HG03175 (cell line): ENCODE measurements around the gene TP53INP2.
A peak's percentile ranks its signal among the peaks of the same experiment; 100 is the strongest.
"Not testable (repeated sequence)": the region's sequence is repeated elsewhere in the genome, so short reads cannot be mapped to it uniquely, and the experiment has no call there.

Experiments used
- ATAC-seq: cut with Tn5 transposase; IDR thresholded peaks from one replicate; pipeline ENCODE4 v1.9.1; 2021; ENCODE audit warnings: mild to moderate bottlenecking, moderate library complexity; ENCODE audit not compliant: unreplicated experiment

Gene TP53INP2, protein sequence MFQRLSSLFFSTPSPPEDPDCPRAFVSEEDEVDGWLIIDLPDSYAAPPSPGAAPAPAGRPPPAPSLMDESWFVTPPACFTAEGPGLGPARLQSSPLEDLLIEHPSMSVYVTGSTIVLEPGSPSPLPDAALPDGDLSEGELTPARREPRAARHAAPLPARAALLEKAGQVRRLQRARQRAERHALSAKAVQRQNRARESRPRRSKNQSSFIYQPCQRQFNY

DNA sequence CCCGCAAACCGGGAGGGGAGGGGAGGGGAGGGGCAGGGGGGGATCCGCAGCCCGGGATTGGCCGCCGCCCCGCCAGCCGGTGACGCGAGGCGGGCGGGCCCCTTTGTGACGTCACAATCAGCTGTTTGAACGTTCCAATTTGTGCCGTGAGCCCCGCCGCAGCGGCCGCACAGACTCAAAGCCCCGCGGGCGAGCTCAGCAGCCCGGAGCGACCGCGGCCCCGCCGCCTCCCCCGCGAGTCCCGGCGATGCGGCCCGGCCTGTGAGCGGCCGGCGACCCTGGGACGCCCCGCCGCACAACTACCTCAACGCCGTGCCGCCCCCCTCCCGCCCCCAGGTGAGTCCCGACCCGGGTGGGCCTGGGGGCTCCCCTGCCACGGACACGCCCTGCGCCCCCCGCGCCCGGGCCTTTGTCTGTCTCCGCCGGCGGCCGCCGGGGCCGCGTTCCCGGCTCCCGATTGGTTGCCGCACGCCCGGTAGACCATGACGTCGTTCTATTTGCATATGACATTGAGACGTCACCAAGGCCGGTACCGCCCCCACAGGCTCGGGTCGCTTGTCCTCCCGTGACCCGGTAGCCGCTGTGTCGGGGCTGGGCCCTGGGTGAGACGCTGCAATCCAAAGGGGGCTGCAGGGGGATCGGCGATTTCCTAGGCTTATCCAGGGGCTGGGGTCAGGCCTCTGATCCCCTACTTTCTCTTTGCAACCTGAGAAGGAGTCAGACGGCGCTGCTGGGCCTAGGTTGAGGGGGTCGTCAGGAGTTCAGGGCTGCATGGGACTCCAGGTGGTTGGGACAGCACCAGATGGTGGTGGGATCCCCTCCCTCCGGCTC, at the start of gene TP53INP2:
Gene TP53INP2, plus strand, starts transcription at position 168 of the 831 bp plus-strand sequence. CDS start 4,396 bp downstream, outside the sequence.
- ATAC-seq = peak; percentile 67

DNA sequence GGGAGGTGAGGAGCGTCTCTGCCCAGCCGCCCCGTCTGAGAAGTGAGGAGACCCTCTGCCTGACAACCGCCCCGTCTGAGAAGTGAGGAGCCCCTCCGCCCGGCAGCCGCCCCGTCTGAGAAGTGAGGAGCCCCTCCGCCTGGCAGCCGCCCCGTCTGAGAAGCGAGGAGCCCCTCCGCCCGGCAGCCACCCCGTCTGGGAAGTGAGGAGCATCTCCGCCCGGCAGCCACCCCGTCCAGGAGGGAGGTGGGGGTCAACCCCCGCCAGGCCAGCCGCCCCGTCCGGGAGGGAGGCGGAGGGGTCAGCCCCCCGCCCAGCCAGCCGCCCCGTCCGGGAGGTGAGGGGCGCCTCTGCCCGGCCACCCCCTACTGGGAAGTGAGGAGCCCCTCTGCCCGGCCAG, 45.5 kb upstream of the TP53INP2 start:
- ATAC-seq = not testable (repeated sequence)

DNA sequence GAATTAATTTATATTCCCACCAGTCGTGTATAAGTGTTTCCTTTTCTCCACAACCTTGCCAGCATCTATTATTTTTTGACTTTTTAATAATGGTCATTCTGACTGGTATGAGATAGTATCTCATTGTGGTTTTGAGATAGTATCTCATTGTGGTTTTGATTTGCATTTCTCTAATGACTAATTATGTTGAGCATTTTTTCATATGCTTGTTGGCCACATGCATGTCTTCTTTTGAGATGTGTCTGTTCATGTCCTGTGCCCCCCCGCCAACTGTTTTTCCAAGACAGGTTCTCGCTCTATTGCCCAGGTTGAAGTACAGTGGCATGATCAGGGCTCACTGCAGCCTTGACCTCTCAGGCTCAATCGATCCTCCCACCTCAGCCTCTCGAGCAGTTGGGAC, 42.3 kb upstream of the TP53INP2 start:
- not testable (repeated sequence) for ATAC-seq

DNA sequence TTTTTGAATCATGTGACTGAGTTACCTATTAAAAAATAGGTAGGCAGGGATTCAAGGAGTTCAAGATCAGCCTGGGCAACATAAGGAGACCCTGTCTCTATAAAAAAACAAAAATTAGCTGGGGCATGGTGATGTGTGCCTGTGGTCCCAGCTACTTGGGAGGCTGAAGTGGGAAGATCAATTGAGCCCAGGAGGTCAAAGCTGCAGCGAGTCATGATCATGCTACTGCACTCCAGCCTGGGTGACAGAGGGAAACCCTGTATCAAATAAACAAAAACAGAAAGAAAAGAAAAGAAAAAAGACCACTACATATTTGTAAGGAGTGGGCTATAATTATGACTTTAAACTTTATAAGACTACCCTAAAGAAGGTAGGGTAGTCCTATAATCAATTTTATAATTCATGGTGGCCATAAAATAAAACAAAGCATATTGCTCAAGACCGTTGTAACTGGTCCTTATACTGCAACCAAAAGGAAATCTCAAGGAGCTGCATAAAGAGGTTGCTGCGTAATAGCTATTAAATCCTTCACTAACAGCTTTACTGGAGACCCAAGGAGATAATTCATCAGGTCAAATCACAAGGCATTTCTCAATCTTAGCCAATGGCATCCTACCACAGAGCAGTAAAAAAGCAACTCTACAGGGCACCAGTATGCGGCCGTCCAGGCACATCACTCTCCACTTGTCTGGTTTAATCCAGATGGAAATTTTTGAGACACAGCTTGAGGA, 40.8 kb upstream of the TP53INP2 start:
- ATAC-seq = no peak

DNA sequence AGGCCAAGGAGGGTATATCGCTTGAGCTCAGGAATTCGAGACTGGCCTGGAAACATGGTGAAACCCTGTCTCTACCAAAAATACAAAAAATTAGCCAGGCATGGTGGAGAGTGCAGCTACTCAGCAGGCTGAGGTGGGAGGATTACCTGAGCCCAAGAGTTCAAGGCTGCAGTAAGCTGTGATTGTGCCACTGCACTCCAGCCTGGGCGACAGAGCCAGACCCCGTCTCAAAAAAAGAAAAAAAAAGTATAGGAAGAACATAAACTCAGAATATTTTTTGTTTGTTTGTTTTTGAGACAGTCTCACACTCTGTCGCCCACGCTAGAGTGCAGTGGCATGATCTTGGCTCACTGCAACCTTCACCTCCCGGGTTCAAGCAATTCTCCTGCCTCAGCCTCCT, 39.4 kb upstream of the TP53INP2 start:
- ATAC-seq = not testable (repeated sequence)

DNA sequence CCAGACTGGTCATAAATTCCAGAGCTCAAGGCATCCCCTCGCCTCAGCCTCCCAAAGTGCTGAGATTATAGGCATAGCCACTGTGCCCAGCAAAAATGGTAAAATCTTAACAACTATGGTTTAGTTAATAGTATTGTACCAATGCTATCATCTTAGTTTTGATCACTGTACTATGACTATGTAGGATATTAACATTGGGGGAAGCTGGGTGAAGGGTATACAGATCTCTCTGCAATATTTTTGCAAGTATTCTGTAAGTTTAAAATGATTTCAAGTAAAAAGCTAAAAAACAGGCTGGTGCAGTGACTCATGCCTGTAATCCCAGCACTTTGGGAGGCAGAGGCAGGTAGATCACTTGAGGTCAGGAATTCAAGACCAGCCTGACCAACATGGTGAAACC, 35.0 kb upstream of the TP53INP2 start:
- ATAC-seq = no peak

DNA sequence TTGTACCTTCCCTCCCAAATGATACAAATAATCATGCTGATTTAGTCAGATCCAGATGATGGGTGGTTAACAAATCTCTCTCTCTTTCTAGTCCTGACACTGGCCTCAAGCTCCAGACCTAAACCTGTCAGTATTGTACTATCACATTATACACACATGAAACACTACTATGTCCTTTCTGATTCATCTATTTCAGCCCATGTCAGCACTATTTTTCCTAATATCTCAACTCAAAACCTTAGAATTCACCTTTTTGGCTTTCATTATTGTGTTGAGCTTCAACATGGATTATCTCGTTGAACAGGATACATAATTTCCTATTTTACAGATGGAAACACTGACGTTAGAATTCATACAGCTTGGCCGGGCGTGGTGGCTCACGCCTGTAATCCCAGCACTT, 30.7 kb upstream of the TP53INP2 start:
- ATAC-seq = no peak

DNA sequence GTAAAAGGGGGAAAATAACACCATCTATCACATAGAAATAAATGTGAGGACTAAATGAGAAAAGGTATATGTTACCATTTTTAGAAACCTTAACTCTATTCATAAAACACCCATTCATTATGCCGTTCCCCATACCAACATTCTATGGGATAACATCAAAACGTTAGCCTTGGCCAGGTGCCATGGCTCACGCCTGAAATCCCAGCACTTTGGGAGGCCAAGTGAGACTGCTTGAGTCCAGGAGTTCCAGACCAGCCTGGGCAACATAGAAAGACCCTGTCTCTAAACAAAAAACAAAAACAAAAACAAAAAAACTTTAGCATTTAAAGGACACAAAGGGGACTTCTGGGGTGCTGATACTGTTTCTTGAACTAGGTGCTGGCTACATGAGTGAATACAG, 28.6 kb upstream of the TP53INP2 start:
- ATAC-seq = no peak

DNA sequence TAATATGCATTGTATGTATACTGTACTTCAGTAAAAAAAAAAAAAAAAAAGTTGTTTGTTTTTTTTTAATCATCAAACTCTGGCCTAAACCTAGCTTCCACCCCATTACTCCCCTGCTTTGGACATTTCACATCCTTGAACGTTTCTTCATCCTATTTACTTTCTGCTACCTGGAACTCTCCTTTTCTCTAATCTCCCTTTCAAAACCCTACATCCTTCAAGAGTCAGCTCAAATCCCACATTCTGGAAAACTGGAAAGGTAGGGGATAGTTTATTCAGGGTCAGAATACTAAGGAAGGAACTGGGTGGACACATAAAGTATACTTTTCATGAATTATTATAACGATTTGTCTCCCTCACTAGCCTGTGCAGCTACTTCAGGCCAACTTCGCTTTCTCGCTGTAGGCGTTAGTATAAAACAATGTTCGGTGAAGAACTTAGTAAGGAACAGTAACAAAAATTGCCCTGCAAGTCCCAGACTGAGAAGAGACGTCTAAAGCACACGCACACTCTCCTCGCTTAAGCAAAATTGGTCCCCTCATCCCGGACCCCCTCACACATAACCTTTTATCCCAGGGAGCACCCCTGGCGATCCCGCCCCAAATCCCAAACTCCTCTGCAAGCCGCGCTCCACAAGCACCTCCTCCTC, 28.0 kb upstream of the TP53INP2 start:
- ATAC-seq = no peak

DNA sequence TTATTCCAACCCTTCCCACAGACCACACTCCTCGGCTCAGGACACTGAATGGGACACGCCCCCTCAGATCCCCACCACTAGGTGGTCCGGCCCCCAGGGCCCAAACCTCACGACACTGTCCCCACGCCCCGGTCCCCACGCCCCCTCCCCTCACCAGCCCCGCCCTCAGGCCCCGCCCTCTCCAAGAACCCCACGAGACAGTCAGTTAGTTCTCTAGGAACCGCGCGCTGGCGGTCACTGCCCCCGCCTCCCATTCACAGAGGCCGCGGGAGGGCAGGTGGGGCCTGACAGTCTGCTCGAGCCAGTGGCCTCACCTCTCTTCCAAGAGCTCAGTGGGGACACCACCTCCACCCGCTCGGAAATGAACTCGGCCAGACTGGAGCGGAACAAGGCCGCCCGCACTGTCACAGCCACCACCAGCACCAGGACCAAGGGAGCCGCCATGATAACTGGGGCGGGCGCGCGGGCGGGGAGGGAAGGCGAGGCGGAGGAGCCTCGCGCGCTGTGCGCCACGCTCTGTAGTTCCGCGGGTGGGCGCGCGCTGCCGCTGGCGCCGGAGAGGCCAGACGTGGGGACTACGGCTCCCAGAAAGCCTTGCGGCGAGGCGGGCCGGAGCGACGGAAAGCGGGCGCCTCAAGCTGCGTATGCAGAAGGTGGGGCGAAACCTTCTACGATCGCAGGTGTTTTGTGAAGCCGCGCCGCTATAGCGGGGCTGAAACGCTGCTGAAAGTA, 27.3 kb upstream of the TP53INP2 start, which contains the start of gene PIGU:
Gene PIGU, minus strand, starts transcription at position 451 of the 732 bp plus-strand sequence. Its CDS starts 7 bp downstream, at position 444.
- ATAC-seq = peak; percentile 97

DNA sequence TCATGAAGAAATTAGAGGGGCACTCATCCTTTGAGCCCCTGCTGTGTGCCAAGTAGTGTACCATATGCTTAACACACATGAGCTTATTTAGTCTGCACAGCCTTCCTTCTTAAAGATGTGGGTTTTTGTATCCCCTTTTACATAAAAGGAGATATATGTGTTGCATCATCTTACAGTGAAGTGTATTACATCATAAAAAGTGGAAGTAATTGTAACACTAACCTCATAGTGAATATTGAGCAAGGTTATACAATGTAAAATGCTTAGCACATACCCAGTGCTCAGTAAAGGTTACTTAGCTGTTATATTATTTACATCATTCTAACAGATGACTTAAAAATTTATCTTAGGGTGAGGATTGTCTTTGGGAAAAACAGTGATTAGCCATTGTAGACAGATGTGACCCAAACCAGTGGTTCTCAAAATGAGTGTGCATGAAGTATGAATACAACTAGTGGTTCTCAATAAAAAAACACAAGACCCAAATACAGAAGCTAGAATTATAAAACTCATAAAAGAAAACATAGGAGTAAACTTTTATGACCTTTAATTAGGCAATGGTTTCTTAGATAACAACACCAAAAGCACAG, 23.5 kb upstream of the TP53INP2 start:
- ATAC-seq = no peak

DNA sequence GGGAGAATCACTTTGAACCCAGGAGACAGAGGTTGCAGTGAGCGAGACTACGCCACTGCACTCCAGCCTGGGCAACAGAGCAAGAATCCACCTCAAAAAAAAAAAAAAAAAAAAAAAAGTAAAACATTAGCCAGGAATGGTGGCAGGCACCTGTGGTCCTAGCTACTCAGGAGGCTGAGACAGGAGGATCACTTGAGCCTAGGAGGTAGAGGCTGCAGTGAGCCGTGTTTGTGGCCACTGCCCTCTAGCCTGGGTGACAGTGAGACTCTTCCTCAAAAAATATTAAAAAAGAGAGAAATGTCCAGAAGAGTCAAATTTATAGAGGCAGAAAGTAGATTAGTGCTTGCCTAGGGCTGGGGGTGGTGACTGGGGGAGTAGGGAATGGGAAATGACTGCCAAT, 20.5 kb upstream of the TP53INP2 start:
- no peak for ATAC-seq

DNA sequence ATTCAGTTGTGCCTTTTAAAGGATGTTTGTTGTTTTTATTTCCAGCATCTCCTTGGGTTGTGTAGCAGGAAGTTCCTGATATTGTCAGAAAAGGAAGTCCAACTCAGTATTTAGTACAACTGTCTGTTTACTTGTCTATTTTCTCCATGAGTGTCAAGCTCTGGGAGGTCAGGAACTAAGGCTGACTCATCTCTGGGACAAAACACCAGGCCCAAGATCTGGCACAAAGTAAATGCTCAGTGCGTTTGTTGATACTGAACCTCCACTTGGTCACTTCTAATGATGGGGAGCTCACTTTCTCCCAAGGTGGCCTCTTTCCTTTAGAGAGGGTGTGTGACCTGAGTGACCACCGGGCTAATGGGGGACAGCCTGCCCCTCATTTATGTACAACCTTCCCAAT, 14.7 kb upstream of the TP53INP2 start:
- ATAC-seq = no peak

DNA sequence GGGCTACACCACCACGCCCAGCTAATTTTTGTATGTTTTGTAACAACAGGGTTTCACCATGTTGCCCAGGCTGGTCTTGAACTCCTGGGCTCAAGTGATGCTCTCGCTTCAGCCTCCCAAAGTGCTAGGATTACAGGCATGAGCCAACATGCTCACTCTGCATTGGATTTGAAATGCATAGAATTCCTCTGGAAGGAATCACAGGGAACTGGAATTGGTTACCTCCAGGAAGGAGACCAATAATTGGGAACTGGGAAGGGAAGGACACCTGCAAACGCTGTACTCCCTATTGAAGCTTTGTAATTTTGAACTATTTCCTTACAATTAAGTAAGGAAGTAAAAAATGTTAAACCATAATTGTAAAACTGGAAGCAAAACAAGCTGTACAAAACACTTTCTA, 12.3 kb upstream of the TP53INP2 start:
- ATAC-seq = no peak

DNA sequence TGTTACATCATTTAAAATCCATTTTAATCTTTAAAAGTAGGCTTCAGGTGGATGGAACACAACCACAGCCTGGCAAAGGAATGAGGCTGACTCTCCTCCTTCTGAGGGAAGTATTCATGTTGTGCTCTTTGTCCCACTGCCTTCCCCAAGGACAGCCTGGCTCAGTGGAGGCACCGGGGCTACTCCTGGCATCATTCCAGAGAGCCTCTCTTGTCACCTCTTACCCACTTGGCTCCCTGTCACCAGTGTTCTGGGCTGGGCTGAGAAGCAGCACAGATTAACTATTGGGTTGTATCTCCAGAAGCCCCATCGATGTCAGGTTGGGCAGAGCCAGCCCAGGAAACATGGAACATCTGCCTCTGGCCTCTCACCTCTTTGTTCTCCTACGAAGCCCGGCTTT, 10.7 kb upstream of the TP53INP2 start:
- no peak for ATAC-seq

DNA sequence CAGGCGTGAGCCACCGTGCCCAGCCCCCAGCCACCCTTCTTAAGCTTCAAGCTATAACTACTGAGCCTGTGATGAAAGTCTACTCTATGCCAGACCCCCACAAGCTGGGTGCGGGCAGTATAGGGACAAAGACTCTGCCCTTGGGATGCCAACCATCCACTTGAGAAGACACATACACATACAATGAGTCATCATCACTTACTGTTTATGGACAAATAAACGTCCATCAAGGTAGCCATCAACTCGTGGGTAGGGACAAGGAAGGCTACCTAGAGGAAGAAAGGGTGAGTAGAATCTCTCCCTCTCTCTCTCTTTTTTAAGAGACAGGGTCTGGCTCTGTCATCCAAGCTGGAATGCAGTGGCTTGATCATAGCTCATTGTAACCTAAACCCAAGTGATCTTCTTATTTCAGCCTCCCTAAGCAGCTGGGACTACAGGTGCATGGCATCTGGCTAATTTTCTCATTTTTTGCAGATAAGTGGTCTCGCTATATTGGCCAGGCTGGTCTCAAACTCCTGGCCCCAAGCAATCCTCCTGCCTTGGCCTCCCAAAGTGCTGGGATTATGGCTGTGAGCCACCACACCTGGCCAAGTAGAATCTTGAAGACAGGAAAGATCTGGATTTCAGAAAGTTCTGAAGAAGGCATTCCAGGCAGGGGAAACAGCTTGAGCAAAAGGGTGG, 2.6 kb upstream of the TP53INP2 start:
- no peak for ATAC-seq

DNA sequence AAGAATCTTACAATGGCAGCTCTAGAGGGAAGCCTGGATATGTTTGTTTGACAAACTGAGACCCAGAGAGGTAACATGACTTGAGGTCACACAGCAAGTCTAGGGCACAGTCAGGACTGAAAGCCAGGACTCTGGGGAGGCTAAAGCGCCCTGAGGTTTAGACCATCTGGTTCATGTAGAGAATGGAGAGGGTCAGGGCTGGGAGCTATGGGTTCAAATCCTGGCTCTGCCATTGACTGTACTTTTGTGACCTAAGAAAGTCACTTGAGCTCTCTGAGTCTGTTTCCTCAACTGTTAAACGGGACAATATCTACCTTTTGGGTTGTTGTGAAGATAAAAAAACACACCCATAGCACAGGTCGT, 1.1 kb upstream of the TP53INP2 start:
- ATAC-seq = no peak

DNA sequence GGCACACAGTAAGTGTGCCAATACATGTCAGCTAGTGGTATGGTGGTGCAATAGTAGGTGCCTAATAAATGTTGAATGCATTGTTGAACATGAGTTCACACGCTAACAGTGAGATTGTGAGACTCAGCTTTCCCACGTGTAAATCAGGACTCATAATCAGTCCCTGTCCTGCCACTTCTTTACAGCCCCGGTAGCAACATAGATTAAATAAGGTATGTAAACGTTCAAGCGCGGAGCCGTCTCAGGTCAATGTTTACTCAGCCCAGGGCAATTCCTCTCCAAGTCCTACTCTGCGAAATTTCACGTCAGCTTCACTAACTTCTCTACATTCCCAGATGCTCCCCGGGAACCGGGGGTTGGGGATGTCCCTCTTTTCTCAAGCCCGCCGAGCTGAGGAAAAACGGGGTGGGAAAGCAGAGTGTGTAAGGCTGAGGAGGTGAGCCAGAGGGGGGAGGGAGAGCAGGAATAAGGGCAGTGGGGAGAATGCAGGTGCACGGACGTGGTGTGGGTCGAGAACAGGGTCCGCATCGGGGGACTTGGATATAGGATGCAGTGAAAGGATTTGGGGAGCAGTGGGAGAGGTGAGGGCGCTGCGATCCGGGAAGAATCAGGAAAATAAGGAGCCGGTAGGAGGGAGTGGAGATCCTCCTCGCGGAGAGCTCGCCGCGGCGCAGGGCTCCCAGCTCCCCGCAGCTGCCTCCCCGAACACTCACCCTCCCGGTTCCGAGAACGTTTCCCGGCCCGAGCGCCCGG, 544 bp upstream of the TP53INP2 start:
- ATAC-seq = no peak

DNA sequence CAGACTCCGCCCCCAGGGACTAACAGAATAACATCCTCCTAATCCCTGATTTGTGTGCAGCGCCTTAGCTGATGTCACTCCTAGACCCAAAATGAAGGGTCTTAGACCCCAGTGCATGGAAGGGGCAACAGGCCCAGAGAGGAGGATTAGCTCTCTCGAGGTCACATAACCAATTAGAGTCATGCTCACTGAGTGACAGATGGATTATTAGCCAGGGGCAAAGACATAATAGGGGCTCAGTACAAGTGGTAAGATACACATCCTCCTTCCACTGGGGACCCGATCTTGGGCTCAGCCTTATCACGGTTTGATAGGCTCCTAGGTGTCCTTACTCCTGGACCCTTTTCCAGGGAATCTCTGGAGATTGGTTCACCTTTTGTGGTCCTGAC, 858 bp downstream of the TP53INP2 start:
- ATAC-seq = no peak
